HG03439 (cell line): ENCODE results near the gene DLL3.
A peak's percentile ranks its signal among the peaks of the same experiment; 100 is the strongest.

Source experiments
- ATAC-seq: cut with Tn5 transposase; IDR thresholded peaks from one replicate; pipeline ENCODE4 v1.9.1; 2021; ENCODE audit warnings: mild to moderate bottlenecking, moderate library complexity; ENCODE audit not compliant: unreplicated experiment

DLL3 gene

GRCh38 chr19:39515551-39516191 is 16.9 kb downstream of the DLL3 start:
- no peak for ATAC-seq

GRCh38 chr19:39516270-39516669 is 17.5 kb downstream of the DLL3 start:
- ATAC-seq, result no peak

- no peak for ATAC-seq
Observed at GRCh38 chr19:39517432-39517831, 18.7 kb downstream of the DLL3 start.

GRCh38 chr19:39518458-39518857 is 19.7 kb downstream of the DLL3 start:
- ATAC-seq, result no peak

GRCh38 chr19:39518975-39519374 is 20.2 kb downstream of the DLL3 start:
- no peak for ATAC-seq

- ATAC-seq, result no peak
Observed at GRCh38 chr19:39520541-39521484, 22.1 kb downstream of the DLL3 start.

GRCh38 chr19:39524495-39524894 is 25.7 kb downstream of the DLL3 start:
- no peak for ATAC-seq

- ATAC-seq, result no peak
Observed at GRCh38 chr19:39525205-39525604, 26.5 kb downstream of the DLL3 start.

- ATAC-seq, result no peak
Observed at GRCh38 chr19:39531834-39532232, 33.1 kb downstream of the DLL3 start.

GRCh38 chr19:39532233-39533002 is 33.7 kb downstream of the DLL3 start, which contains the start of gene EID2B:
Gene EID2B, minus strand, starts transcription at chr19:39532852. Its CDS starts 50 bp downstream, at chr19:39532802.
- peak; percentile 92 for ATAC-seq

GRCh38 chr19:39533003-39533512 is 34.3 kb downstream of the DLL3 start:
- peak; percentile 2 for ATAC-seq

GRCh38 chr19:39533791-39534190 is 35.0 kb downstream of the DLL3 start:
- ATAC-seq, result no peak

- ATAC-seq, result no peak
Observed at GRCh38 chr19:39539165-39539517, 40.4 kb downstream of the DLL3 start.

- ATAC-seq, result peak; percentile 89
Observed at GRCh38 chr19:39539518-39540332, 41.0 kb downstream of the DLL3 start, which contains the start of gene EID2. Gene EID2, minus strand, starts transcription at chr19:39540161. Its CDS starts 82 bp downstream, at chr19:39540079.

GRCh38 chr19:39540333-39540673 is 41.6 kb downstream of the DLL3 start:
- no peak for ATAC-seq

- ATAC-seq, result no peak
Observed at GRCh38 chr19:39542206-39542605, 43.5 kb downstream of the DLL3 start.

- no peak for ATAC-seq
Observed at GRCh38 chr19:39543477-39543857, 44.7 kb downstream of the DLL3 start.

GRCh38 chr19:39544226-39544903 is 45.6 kb downstream of the DLL3 start:
- ATAC-seq, result no peak

- ATAC-seq, result no peak
Observed at GRCh38 chr19:39544911-39545310, 46.2 kb downstream of the DLL3 start.

- ATAC-seq, result no peak
Observed at GRCh38 chr19:39546599-39546998, 47.9 kb downstream of the DLL3 start.
